Neural crest cell (in vitro differentiated cells): Measurements from ENCODE around the gene ASPHD1. TPM values are rescaled to one million over a fixed set of nuclear protein-coding genes. Genes with fewer than 3 reads are reported as not detected.

Experiments
- DNase-seq: peaks from one replicate; pipeline ENCODE4 v3.0.0; 2021; ENCODE audit warnings: low read depth, mixed read lengths, low spot score
- H3K27ac Mint-ChIP-seq: one replicate; pipeline ENCODE4 v1.8.0; 2021; ENCODE audit warnings: mild to moderate bottlenecking, mixed read lengths; ENCODE audit not compliant: unreplicated experiment
- H3K27me3 Mint-ChIP-seq: 2 replicates; pipeline ENCODE4 v1.8.0; 2021; ENCODE audit warnings: low read depth, mild to moderate bottlenecking, mixed read lengths
- H3K36me3 Mint-ChIP-seq: 2 replicates; pipeline ENCODE4 v1.8.0; 2021; ENCODE audit warnings: low read depth, mild to moderate bottlenecking, mixed read lengths
- H3K4me1 Mint-ChIP-seq: 2 replicates; pipeline ENCODE4 v1.8.0; 2021; ENCODE audit warnings: mixed read lengths
- H3K4me3 Mint-ChIP-seq: one replicate; pipeline ENCODE4 v1.8.0; 2021; ENCODE audit warnings: mild to moderate bottlenecking, mixed read lengths
- H3K9me3 Mint-ChIP-seq: 2 replicates; pipeline ENCODE4 v1.8.0; 2021; ENCODE audit warnings: mixed read lengths
- total RNA-seq: library from RNA; stranded (reverse); gene quantifications from 2 replicates; pipeline ENCODE4 v1.2.1, GENCODE V29; 2021
- TF ChIP-seq, protein P1 (sequence below): fragments of 200-600 bp; sonication (generic); conservative IDR thresholded peaks from 2 replicates; pipeline ENCODE4 v1.5.0; 2021; ENCODE audit warnings: antibody characterized with exemption, mild to moderate bottlenecking

ASPHD1 gene
- total RNA-seq, 1 donor from 2014 or later, result 2.8 TPM

DNA sequence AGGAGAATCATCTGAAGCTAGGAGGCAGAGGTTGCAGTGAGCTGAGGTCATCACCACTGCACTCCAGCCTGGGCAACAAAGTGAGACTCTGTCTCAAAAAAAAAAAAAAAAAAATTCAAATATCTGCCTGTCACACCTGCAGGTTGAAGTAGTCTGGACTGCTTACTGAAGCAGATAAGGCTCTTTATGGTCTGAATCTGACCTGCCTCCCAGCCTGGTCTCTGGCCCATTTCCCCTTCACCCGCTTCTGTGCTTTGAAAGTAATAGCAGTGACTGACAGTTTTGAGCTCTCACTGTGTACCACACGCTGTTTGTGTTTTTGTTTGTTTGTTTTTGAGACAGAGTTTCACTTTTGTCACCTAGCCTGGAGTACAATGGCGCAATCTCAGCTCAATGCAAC, 6.7 kb upstream of the ASPHD1 start:
- Mint-ChIP-seq H3K4me1 (peaks cover 21% of the 10 kb centered on the region), H3K27ac (no peak overlapping the region), H3K9me3 (no peaks in the 10 kb centered on the region), H3K4me3 (no peak overlapping the region), H3K36me3 (no peaks in the 10 kb centered on the region), H3K27me3 (peaks cover 18% of the 10 kb centered on the region)
- TF ChIP-seq, protein P1, sequence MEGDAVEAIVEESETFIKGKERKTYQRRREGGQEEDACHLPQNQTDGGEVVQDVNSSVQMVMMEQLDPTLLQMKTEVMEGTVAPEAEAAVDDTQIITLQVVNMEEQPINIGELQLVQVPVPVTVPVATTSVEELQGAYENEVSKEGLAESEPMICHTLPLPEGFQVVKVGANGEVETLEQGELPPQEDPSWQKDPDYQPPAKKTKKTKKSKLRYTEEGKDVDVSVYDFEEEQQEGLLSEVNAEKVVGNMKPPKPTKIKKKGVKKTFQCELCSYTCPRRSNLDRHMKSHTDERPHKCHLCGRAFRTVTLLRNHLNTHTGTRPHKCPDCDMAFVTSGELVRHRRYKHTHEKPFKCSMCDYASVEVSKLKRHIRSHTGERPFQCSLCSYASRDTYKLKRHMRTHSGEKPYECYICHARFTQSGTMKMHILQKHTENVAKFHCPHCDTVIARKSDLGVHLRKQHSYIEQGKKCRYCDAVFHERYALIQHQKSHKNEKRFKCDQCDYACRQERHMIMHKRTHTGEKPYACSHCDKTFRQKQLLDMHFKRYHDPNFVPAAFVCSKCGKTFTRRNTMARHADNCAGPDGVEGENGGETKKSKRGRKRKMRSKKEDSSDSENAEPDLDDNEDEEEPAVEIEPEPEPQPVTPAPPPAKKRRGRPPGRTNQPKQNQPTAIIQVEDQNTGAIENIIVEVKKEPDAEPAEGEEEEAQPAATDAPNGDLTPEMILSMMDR, result no peak
- no peak for DNase-seq

DNA sequence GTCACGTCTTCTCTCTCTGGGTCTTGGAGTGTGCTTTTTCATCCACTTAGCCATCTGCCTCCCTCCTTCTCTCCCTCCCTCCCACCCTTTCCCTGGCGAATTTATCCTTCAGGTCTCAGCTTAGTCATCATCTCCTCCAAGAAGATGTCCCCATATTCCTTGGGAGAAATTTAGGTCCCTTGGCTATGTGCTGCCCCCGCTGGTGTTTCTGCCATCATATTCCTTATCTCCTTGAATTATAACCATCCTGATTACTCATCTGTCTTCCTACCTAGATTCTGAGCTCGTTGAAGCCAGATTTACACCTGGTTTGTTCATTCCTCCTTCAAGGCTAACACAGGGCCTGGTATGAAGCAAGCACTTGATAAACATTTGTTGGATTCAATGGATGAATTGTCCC, 5.9 kb upstream of the ASPHD1 start:
- H3K27me3 Mint-ChIP-seq, result peaks cover 25% of the 10 kb centered on the region
- TF ChIP-seq, protein P1, result no peak
- H3K36me3 Mint-ChIP-seq, result no peaks in the 10 kb centered on the region
- no peaks in the 10 kb centered on the region for H3K9me3 Mint-ChIP-seq
- H3K4me1 Mint-ChIP-seq, result peaks cover 24% of the 10 kb centered on the region
- H3K4me3 Mint-ChIP-seq, result no peak overlapping the region
- DNase-seq, result no peak
- no peak overlapping the region for H3K27ac Mint-ChIP-seq

DNA sequence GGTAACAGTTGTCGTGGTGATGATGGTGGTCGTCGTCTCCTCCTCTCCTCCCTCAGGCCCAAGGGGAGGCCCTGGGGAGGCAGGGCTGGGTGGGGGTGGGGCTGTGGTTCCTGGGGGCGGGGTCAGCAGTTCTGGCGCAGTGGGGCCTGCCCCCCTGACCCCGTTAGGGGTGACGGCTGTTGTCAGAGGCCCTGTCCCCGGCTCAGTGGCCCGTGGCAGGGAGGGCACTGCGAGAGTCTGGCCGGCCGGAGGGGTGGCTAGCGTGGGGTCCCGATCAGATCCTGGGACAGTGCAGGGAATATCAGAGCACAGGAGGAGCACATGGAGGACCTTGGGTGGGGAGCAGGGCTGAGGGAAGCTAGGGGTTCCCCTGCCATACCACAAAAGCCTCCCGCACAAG, 3.4 kb upstream of the ASPHD1 start:
- Mint-ChIP-seq H3K36me3 (no peaks in the 10 kb centered on the region), H3K4me3 (no peak overlapping the region), H3K9me3 (no peaks in the 10 kb centered on the region), H3K27ac (no peak overlapping the region), H3K4me1 (peaks cover 26% of the 10 kb centered on the region), H3K27me3 (peaks cover 41% of the 10 kb centered on the region)
- TF ChIP-seq, protein P1, result no peak
- DNase-seq, result no peak

DNA sequence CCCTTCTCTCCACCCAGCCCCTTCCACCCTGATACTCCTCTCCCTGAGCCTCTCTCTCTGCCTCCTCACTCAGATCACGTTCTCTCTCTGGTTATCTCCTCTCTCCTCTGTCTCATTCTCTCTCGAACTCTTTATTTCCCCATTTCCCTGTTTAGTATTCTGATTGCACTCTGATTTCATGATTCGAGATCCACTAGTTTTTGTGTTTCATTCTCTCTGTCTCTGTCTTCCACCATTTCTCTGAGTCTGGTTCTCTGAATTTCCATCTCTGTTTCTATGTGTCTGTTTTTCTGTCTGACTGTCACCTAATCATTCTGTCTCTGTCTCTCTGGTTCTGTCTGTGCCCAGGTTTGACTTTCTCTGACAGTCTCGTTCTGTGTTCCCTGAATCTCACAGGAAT, 3.0 kb upstream of the ASPHD1 start:
- H3K4me1 Mint-ChIP-seq, result peaks cover 21% of the 10 kb centered on the region
- H3K4me3 Mint-ChIP-seq, result no peak overlapping the region
- H3K27ac Mint-ChIP-seq, result no peak overlapping the region
- H3K9me3 Mint-ChIP-seq, result no peaks in the 10 kb centered on the region
- TF ChIP-seq, protein P1, result no peak
- no peaks in the 10 kb centered on the region for H3K36me3 Mint-ChIP-seq
- DNase-seq, result no peak
- peaks cover 45% of the 10 kb centered on the region for H3K27me3 Mint-ChIP-seq

DNA sequence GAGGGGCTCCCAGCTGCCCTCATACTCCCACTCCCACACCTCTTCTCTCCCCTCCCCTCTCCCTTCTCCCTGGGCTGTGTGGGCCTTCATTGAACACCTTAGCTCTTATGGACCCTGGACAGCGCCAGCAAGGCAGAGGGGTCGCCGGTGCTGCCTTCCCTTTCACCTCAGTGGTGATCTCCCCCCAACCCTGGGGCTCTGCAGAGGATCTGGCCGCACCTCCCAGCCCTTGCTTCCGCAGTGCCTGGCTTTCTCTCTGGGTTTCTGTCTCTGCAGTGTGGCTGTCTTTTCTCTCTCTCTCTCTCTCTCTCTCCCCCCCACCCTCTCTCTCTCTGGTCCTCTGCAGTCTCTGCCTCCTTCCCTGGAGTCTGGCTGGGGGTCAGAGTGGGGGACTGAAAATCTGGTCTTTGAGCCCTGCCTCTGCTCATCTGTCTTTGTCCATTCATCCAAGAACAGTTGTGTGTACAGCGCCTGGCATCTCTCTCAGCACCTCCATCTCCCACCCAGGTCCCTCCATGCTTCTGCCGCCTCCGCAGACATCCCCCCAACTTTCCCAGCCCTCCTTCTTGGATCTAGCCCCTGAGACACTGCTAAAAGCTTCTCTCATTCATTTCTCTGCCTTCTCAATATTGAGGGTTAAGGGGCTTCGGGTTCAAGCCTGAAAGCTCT, 2.0 kb upstream of the ASPHD1 start:
- H3K9me3 Mint-ChIP-seq, result no peaks in the 10 kb centered on the region

More for the DNA sequence above, 2.0 kb upstream of the ASPHD1 start:
- Mint-ChIP-seq H3K36me3 (no peaks in the 10 kb centered on the region), H3K27ac (no peak overlapping the region), H3K4me3 (peak overlapping the region; percentile 80), H3K27me3 (peaks cover 45% of the 10 kb centered on the region), H3K4me1 (peaks cover 16% of the 10 kb centered on the region)
- TF ChIP-seq, protein P1, result no peak
- DNase-seq, result no peak
